Lung (tissue), 12 donors: Measurements from ENCODE around the gene ANTXR2. TPM values are rescaled to one million over a fixed set of nuclear protein-coding genes. Genes with fewer than 3 reads are reported as not detected.

Experiments used
- ATAC-seq: fragments of 200-7000 bp; cut with Tn5 transposase; one replicate; pipeline ENCODE4 v1.9.1; 2020; ENCODE audit warnings: moderate number of reproducible peaks; ENCODE audit not compliant: insufficient read depth, low FRiP score
- DNase-seq, 3 donors: peaks; one replicate each; pipeline ENCODE4 v3.0.0-alpha.2; 2013 to 2017
- H3K27ac ChIP-seq, 2 donors: one replicate each; pipeline ENCODE4 v1.5.1; 2013; ENCODE audit warnings: mild to moderate bottlenecking in 2 of 2, moderate library complexity in 2 of 2, control low read depth in 1 of 2, inconsistent platforms in 1 of 2, low read depth in 1 of 2, low read length in 1 of 2
- H3K27me3 ChIP-seq, 3 donors: one replicate each; pipeline ENCODE4 v1.5.1; 2013; ENCODE audit warnings: low read length in 2 of 3; ENCODE audit not compliant: control insufficient read depth in 3 of 3, insufficient read depth in 3 of 3
- H3K36me3 ChIP-seq, 4 donors: one replicate each; pipeline ENCODE4 v1.5.1; 2013; ENCODE audit warnings: low read length in 4 of 4, mild to moderate bottlenecking in 1 of 4, moderate library complexity in 1 of 4; ENCODE audit not compliant: control insufficient read depth in 4 of 4, insufficient read depth in 4 of 4
- H3K4me1 ChIP-seq, 5 donors: one replicate each; pipeline ENCODE4 v1.5.1; 2013; ENCODE audit warnings: low read length in 5 of 5, mild to moderate bottlenecking in 2 of 5, moderate library complexity in 1 of 5; ENCODE audit not compliant: control insufficient read depth in 5 of 5, insufficient read depth in 5 of 5
- H3K4me3 ChIP-seq: one replicate; pipeline ENCODE4 v1.5.1; 2013; ENCODE audit warnings: mild to moderate bottlenecking, control low read depth, moderate library complexity
- H3K9ac ChIP-seq, 2 donors: one replicate each; pipeline ENCODE4 v1.5.1; 2013; ENCODE audit warnings: low read length in 2 of 2, control low read depth in 1 of 2; ENCODE audit not compliant: insufficient read depth in 1 of 2
- H3K9me3 ChIP-seq, 4 donors: one replicate each; pipeline ENCODE4 v1.5.1; 2013; ENCODE audit warnings: low read length in 3 of 4, mild to moderate bottlenecking in 1 of 4, moderate library complexity in 1 of 4; ENCODE audit not compliant: control insufficient read depth in 4 of 4, insufficient read depth in 3 of 4
- CTCF ChIP-seq: IDR thresholded peaks from 2 replicates; pipeline ENCODE4 v1.5.1; 2012; ENCODE audit warnings: mild to moderate bottlenecking; ENCODE audit errors: control extremely low read depth, extremely low read depth
- WGBS, 2 donors: extraction: QIAGEN DNeasy Blood & Tissue Kit; methylation state at CpG; one replicate each; pipeline ENCODE4 v1.1.7; 2013; 5-methylcytosine and 5-hydroxymethylcytosine counted together
- polyA plus RNA-seq, 2 donors: library from polyadenylated mRNA; stranded (reverse); fragments of 200-250 nt; gene quantifications; one replicate each; pipeline ENCODE4 v1.2.1, GENCODE V29; 2013
- total RNA-seq, 2 donors: library from RNA; depleted of rRNA in 1 of 2; stranded (reverse); fragments of >200 nt in 1 of 2; gene quantifications; one replicate each; pipeline ENCODE4 v1.2.1, GENCODE V29; 2014 to 2021
- donor health status: control.
- donor health status: control.
- donor health status: Bipolar disorder and iron deficiency.
- donor health status: healthy.
- donor health status: DM: yes; HTN: yes; CAD: no.

ANTXR2 gene
- total and polyA plus RNA-seq, 4 donors, result 4.8 to 47.2 (median 28.6) TPM

- no peak overlapping the region for H3K27ac ChIP-seq
- DNase-seq, result no peak
- no peaks in the 10 kb centered on the region for H3K27me3 ChIP-seq
- H3K9me3 ChIP-seq, result no peaks in the 10 kb centered on the region
- no peak overlapping the region for H3K9ac ChIP-seq
- no peak for TF ChIP-seq CTCF
- no peak overlapping the region for H3K4me3 ChIP-seq
- WGBS, 2 donors, result 87 to 90% methylated on average over 2 of the region's 2 CpGs
- no peaks in the 10 kb centered on the region for H3K36me3 ChIP-seq
- no peak for ATAC-seq
- peaks cover 0 to 3% (median 0%) of the 10 kb centered on the region in 5 donors for H3K4me1 ChIP-seq
Measured at GRCh38 chr4:80092088-80092487, 19.1 kb upstream of the ANTXR2 start.

- no peak overlapping the region for H3K9ac ChIP-seq
- H3K4me1 ChIP-seq, result peaks cover 0 to 3% (median 0%) of the 10 kb centered on the region in 5 donors
- no peaks in the 10 kb centered on the region for H3K36me3 ChIP-seq
- no peak for DNase-seq
- ATAC-seq, result no peak
- H3K27ac ChIP-seq, result no peak overlapping the region
- no peaks in the 10 kb centered on the region for H3K9me3 ChIP-seq
- TF ChIP-seq CTCF, result no peak
- H3K4me3 ChIP-seq, result no peak overlapping the region
- WGBS, 2 donors, result 95 to 97% methylated on average over 2 of the region's 2 CpGs
- H3K27me3 ChIP-seq, result no peaks in the 10 kb centered on the region
Measured at GRCh38 chr4:80091688-80092087, 18.7 kb upstream of the ANTXR2 start.

- no peak overlapping the region for H3K27ac ChIP-seq
- TF ChIP-seq CTCF, result no peak
- no peak overlapping the region for H3K4me3 ChIP-seq
- H3K9ac ChIP-seq, result no peak overlapping the region
- H3K27me3 ChIP-seq, result no peaks in the 10 kb centered on the region
- H3K9me3 ChIP-seq, result no peaks in the 10 kb centered on the region
- DNase-seq (no peak), ATAC-seq (no peak)
- H3K36me3 ChIP-seq, result no peaks in the 10 kb centered on the region
- WGBS, 2 donors, result 86 to 93% methylated on average over 3 of the region's 3 CpGs
- H3K4me1 ChIP-seq, result peaks cover 0 to 1% (median 0%) of the 10 kb centered on the region in 5 donors
Measured at GRCh38 chr4:80091184-80091583, 18.2 kb upstream of the ANTXR2 start.

- no peaks in the 10 kb centered on the region for H3K27me3 ChIP-seq
- 88 to 94% methylated on average over 1 of the region's 1 CpG for WGBS, 2 donors
- H3K9ac ChIP-seq, result no peak overlapping the region
- DNase-seq (no peak), ATAC-seq (no peak)
- H3K9me3 ChIP-seq, result no peaks in the 10 kb centered on the region
- no peaks in the 10 kb centered on the region for H3K36me3 ChIP-seq
- H3K4me3 ChIP-seq, result no peak overlapping the region
- H3K27ac ChIP-seq, result no peak overlapping the region
- H3K4me1 ChIP-seq, result no peaks in the 10 kb centered on the region
- TF ChIP-seq CTCF, result no peak
Measured at GRCh38 chr4:80090090-80090489, 17.1 kb upstream of the ANTXR2 start.
